Fibroblast of the aortic adventitia (primary cell): ENCODE data around the gene LRIG1. TPM values are rescaled to one million over a fixed set of nuclear protein-coding genes. Genes with fewer than 3 reads are reported as not detected.

Experiments used
- DNase-seq: peaks from one replicate; pipeline ENCODE4 v3.0.0-alpha.2; 2010; ENCODE audit warnings: low read depth
- H3K4me3 ChIP-seq: 2 replicates; pipeline ENCODE4 v1.5.1; 2011; ENCODE audit warnings: low read depth, mild to moderate bottlenecking, control low read depth, low read length, moderate library complexity
- total RNA-seq: library from RNA; depleted of rRNA; stranded (reverse); fragments of >200 nt; gene quantifications from 2 replicates; pipeline ENCODE4 v1.2.3, GENCODE V29; 2012; ENCODE audit warnings: low replicate concordance
- TF ChIP-seq, protein P1 (sequence below): IDR thresholded peaks from 2 replicates; pipeline ENCODE4 v1.5.1; 2011; ENCODE audit warnings: mild to moderate bottlenecking, low read length, control low read depth, inconsistent platforms; ENCODE audit not compliant: insufficient read depth

LRIG1 gene
- total RNA-seq, 1 donor, result 26.4 TPM

DNA sequence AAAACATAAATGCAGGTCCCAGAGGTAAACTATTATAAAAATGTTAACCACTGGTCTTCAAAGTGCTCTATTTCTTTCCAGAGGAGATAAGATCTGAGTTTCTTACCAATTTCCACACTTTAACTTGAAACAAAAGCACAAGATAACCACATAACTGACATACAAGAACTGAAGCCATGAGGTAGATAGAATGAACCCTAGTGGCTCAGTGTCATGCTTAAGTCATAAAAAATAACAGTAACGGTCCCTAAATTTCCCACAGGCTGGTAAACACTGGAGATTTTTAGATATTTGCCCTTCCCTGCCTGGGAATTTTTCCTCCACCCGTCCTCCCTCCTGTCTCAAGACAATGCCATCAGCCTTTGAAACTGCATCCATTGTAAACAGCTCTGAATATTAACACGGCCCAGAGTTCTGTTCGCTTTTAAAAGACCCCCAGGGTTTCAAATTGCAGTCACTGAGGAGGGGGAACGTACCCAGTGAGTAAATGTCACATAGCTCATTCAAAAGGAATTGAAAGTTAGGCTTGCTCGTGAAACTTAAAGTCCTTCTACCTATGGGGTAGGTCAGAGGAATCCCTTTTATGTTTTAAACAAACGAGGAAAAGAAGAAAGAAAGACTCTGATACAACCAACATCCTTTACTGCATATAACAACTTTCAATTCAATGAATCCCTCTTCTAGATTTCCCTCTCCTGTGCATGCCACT is 5.7 kb downstream of the LRIG1 start:
- no peak overlapping the region for H3K4me3 ChIP-seq
- DNase-seq, result peak; percentile 59
- TF ChIP-seq, protein P1, sequence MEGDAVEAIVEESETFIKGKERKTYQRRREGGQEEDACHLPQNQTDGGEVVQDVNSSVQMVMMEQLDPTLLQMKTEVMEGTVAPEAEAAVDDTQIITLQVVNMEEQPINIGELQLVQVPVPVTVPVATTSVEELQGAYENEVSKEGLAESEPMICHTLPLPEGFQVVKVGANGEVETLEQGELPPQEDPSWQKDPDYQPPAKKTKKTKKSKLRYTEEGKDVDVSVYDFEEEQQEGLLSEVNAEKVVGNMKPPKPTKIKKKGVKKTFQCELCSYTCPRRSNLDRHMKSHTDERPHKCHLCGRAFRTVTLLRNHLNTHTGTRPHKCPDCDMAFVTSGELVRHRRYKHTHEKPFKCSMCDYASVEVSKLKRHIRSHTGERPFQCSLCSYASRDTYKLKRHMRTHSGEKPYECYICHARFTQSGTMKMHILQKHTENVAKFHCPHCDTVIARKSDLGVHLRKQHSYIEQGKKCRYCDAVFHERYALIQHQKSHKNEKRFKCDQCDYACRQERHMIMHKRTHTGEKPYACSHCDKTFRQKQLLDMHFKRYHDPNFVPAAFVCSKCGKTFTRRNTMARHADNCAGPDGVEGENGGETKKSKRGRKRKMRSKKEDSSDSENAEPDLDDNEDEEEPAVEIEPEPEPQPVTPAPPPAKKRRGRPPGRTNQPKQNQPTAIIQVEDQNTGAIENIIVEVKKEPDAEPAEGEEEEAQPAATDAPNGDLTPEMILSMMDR, result no peak

DNA sequence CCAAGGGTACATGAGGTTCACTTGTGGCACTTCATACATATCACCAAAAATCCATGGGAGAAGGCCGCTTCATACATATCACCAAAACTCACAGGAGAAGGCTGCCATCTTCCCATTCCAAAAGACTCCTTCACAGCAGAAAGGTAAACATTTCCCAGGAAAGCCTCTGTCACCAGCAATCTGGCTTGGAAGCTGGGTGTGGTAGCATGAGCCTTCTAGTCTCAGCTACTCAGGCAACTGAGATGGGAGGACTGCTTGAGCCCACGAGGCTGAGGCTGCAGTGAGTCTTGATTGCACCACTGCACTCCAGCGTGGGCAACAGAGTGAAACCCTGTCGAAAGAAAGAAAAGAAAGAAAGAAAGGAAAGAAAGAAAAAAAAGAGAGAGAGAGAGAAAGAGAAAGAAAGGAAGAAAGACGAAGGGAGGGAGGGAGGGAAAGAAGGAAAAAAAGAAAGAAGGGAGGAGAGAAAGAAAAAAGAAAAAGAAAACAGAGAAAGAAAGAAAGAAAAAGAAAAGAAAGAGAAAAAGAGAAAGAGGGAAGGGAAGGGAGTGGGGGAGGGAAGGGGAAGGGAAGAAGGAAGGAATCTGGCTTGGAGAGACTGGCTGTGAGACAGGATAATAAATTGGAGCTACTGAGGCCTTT is 7.2 kb downstream of the LRIG1 start:
- TF ChIP-seq, protein P1, result no peak
- no peak for DNase-seq
- no peak overlapping the region for H3K4me3 ChIP-seq

DNA sequence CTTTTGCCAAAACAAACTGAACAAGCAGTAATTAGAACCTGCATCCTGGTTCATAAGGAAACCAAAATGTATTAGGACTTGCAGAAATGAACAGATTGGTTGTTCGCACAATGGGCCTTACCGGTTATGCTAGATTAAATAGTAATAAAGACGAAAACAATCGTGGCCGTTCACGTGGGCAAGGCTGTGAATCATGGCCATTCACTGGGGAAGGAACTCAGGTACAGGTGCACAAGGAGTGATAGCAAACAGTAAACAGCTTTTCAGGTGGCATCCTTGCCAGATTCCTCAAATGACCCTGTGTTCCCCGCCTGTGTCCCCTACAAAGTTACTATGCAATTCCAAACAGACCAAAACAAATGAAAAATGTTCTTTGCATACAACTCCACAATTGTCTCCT is 8.2 kb downstream of the LRIG1 start:
- no peak for DNase-seq
- no peak overlapping the region for H3K4me3 ChIP-seq
- TF ChIP-seq, protein P1, result no peak

DNA sequence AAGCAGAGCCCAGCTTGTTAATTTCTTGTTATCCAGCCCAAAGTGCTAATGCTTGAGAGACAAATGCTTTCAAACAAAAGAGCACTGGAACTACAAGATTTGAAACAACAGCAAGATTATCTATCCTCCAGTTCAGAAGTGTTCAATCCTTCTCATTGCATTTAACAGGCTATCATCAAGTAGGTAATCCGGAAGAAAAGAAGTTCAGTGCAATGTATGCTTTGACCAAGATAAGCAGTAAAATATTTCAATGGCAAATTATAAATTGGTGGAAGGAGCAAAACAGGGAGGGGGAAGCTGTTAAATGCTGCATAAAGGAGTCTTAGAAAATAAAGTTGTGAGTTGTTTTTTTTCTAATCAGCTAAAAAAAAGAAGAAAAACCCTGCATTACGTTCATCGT is 8.8 kb downstream of the LRIG1 start:
- H3K4me3 ChIP-seq, result no peak overlapping the region
- no peak for DNase-seq
- TF ChIP-seq, protein P1, result no peak

DNA sequence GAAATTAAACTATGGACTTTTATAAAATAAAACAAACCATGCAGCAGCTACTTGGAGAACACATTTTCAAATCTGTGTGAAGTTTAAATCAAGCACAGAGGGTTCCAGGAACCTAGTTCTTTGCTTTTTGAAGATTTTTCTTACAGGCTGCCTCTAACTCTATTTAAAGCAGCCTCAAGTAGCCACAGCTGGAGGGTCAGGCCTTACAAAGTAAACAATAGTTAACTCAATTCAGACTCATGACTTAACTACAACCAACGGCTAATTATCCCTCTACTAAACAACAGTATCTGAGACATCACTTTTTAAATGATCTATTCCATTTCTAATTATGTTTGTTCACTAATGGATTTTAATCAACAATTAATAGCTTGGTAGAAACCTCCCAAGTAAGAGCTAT is 9.8 kb downstream of the LRIG1 start:
- TF ChIP-seq, protein P1, result no peak
- H3K4me3 ChIP-seq, result no peak overlapping the region
- DNase-seq, result no peak

DNA sequence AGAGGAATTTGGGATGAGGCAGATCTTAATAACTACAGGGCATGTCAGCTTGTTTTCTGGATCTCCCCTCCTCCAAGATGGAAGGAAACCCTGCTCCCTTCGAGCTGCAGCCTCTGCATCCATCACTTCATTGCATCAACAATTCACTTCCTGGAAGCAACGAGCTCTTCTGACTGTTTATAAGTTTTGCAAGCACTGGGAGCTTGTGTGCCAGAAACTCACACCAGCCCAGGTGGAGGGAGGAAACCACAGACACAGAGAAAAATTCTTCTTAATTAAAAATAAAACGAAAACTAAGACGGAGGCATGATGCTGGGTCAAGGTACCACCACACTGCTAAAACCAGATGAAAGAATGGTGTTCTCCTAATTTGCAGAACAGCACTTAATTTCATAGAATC is 10.6 kb downstream of the LRIG1 start:
- H3K4me3 ChIP-seq, result no peak overlapping the region
- TF ChIP-seq, protein P1, result no peak
- peak; percentile 55 for DNase-seq
